ENCODE measurements around the gene CENPT. TPM values are rescaled to one million over a fixed set of nuclear protein-coding genes. Genes with fewer than 3 reads are reported as not detected.

CENPT gene
- total RNA-seq, 1 donor from 2014 or later = 10.3 TPM

DNA sequence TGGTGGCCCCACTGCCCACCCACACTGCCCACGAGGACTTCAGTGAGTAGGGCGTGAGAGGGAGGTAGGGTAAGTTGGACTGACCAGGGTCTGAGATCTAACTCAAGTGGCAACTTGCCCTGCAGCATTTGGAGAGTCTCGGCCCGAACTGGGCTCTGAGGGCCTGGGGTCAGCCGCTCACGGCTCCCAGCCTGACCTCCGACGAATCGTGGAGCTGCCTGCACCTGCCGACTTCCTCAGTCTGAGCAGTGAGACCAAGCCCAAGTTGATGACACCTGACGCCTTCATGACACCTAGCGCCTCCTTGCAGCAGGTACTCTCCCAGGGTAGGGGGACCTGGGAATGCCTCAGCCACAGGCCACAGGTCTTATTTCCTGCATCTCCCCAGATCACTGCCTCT, 32.0 kb upstream of the CENPT start:
- H3K27me3 ChIP-seq (ENCODE audit: control insufficient read depth, insufficient read depth, low read length) = no peaks in the 10 kb centered on the region
- TF ChIP-seq, protein P1, sequence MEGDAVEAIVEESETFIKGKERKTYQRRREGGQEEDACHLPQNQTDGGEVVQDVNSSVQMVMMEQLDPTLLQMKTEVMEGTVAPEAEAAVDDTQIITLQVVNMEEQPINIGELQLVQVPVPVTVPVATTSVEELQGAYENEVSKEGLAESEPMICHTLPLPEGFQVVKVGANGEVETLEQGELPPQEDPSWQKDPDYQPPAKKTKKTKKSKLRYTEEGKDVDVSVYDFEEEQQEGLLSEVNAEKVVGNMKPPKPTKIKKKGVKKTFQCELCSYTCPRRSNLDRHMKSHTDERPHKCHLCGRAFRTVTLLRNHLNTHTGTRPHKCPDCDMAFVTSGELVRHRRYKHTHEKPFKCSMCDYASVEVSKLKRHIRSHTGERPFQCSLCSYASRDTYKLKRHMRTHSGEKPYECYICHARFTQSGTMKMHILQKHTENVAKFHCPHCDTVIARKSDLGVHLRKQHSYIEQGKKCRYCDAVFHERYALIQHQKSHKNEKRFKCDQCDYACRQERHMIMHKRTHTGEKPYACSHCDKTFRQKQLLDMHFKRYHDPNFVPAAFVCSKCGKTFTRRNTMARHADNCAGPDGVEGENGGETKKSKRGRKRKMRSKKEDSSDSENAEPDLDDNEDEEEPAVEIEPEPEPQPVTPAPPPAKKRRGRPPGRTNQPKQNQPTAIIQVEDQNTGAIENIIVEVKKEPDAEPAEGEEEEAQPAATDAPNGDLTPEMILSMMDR (IDR thresholded peaks at IDR 0.05; ENCODE audit: insufficient read depth, low read length, severe bottlenecking) = no peak
- DNase-seq (ENCODE audit: low read depth) = no peak
- FAIRE-seq = no peak
- H3K4me3 ChIP-seq (ENCODE audit: low read depth, low read length) = no peak overlapping the region
- peaks cover 57% of the 10 kb centered on the region for H3K36me3 ChIP-seq (ENCODE audit: control insufficient read depth, insufficient read depth, low read length)

GRCh38 chr16:67878846-67879245, 31.4 kb upstream of the CENPT start:
- Histone ChIP-seq H3K27me3 (ENCODE audit: control insufficient read depth, insufficient read depth, low read length) (no peaks in the 10 kb centered on the region), H3K36me3 (ENCODE audit: control insufficient read depth, insufficient read depth, low read length) (peaks cover 54% of the 10 kb centered on the region), H3K4me3 (ENCODE audit: low read depth, low read length) (no peak overlapping the region)
- TF ChIP-seq, protein P1 (IDR thresholded peaks at IDR 0.05; ENCODE audit: insufficient read depth, low read length, severe bottlenecking) = no peak
- DNase-seq (ENCODE audit: low read depth) = no peak
- no peak for FAIRE-seq

GRCh38 chr16:67878232-67878631, 30.7 kb upstream of the CENPT start:
- H3K36me3 ChIP-seq (ENCODE audit: control insufficient read depth, insufficient read depth, low read length) = peaks cover 51% of the 10 kb centered on the region
- TF ChIP-seq, protein P1 (IDR thresholded peaks at IDR 0.05; ENCODE audit: insufficient read depth, low read length, severe bottlenecking) = no peak
- peak; percentile 66 for FAIRE-seq

GRCh38 chr16:67877064-67877463, 29.6 kb upstream of the CENPT start:
- FAIRE-seq = no peak
- Histone ChIP-seq H3K36me3 (ENCODE audit: control insufficient read depth, insufficient read depth, low read length) (peaks cover 44% of the 10 kb centered on the region), H3K4me3 (ENCODE audit: low read depth, low read length) (no peak overlapping the region), H3K27me3 (ENCODE audit: control insufficient read depth, insufficient read depth, low read length) (no peaks in the 10 kb centered on the region)
- no peak for DNase-seq (ENCODE audit: low read depth)
- TF ChIP-seq, protein P1 (IDR thresholded peaks at IDR 0.05; ENCODE audit: insufficient read depth, low read length, severe bottlenecking) = no peak

More at GRCh38 chr16:67878232-67878631, 30.7 kb upstream of the CENPT start:
- no peak for DNase-seq (ENCODE audit: low read depth)
- Histone ChIP-seq H3K27me3 (ENCODE audit: control insufficient read depth, insufficient read depth, low read length) (no peaks in the 10 kb centered on the region), H3K4me3 (ENCODE audit: low read depth, low read length) (no peak overlapping the region)

GRCh38 chr16:67874372-67874771, 26.9 kb upstream of the CENPT start:
- TF ChIP-seq, protein P1 (IDR thresholded peaks at IDR 0.05; ENCODE audit: insufficient read depth, low read length, severe bottlenecking) = no peak
- Histone ChIP-seq H3K4me3 (ENCODE audit: low read depth, low read length) (no peak overlapping the region), H3K27me3 (ENCODE audit: control insufficient read depth, insufficient read depth, low read length) (no peaks in the 10 kb centered on the region), H3K36me3 (ENCODE audit: control insufficient read depth, insufficient read depth, low read length) (peaks cover 31% of the 10 kb centered on the region)
- FAIRE-seq (no peak), DNase-seq (ENCODE audit: low read depth) (no peak)

Data from bronchial epithelial cell (primary cell).